ENCODE data around the gene EHMT1. TPM values are rescaled to one million over a fixed set of nuclear protein-coding genes. Genes with fewer than 3 reads are reported as not detected.

Gene EHMT1
- total and polyA plus RNA-seq, 9 of the 15 experiments (the other 6 are each of a cell fraction or from before 2014, with no cell fraction given): 2.2 to 76.0 (median 36.4) TPM

- Histone ChIP-seq H2AFZ (ENCODE audit: low read depth, low read length) (no peak overlapping the region), H3K36me3 (ENCODE audit: control insufficient read depth, insufficient read depth, low read length) (peaks cover 51% of the 10 kb centered on the region; the same call in 2 of the 3 replicates), H4K20me1 (replicated peaks; ENCODE audit: control insufficient read depth, insufficient read depth, low read length) (0 out of 2 replicates have a peak, but pooled peaks cover 3% of the 10 kb centered on the region), H3K9me1 (ENCODE audit: control insufficient read depth, insufficient read depth, low read length) (no peaks in the 10 kb centered on the region), H3K27ac (ENCODE audit: extremely low read depth, low read depth, low read length) (no peak overlapping the region), H3K4me1 (replicated peaks in 1 of 2; ENCODE audit: control insufficient read depth in 2 of 2, insufficient read depth in 2 of 2, low read length in 2 of 2) (peaks cover 0 to 12% of the 10 kb centered on the region in 2 experiments; a peak in 3 of 5 replicates), H3K4me3 (no peak overlapping the region), H3K4me2 (ENCODE audit: insufficient read depth, low read length) (no peak overlapping the region), H3K27me3 (ENCODE audit: control insufficient read depth in 2 of 2, insufficient read depth in 2 of 2, low read length in 2 of 2) (no peaks in the 10 kb centered on the region), H3K9ac (ENCODE audit: insufficient read depth in 1 of 2, low read depth in 2 of 2, low read length in 2 of 2) (no peak overlapping the region; a peak in 1 of 4 replicates), H3K79me2 (ENCODE audit: control insufficient read depth, insufficient read depth, low read length) (no peaks in the 10 kb centered on the region; the same call in 2 of the 3 replicates), H3K9me3 (replicated peaks; ENCODE audit: control insufficient read depth, insufficient read depth, low read depth, low read length) (no peaks in the 10 kb centered on the region)
- POLR2A ChIA-PET: interaction anchor here (0.6 kb wide), 1 partner anchor 775 kb away, joined by 3 read pairs; no protein-coding TSS in a partner anchor
- ATAC-seq (no peak), FAIRE-seq (no peak), DNase-seq (ENCODE audit: extremely low read depth in 1 of 4, low spot score in 3 of 4) (no peak)
- TF ChIP-seq NFIC (IDR thresholded peaks at IDR 0.05): peak; percentile 67
- TF ChIP-seq COPS2 (conservative IDR thresholded peaks at IDR 0.05): no peak
- in situ Hi-C loops (cut with MboI): no loop called here
- intact Hi-C loops (cut with micrococcal nuclease): no loop called here
- CTCF ChIA-PET (ENCODE audit: low intra/inter-chr PET ratio): no interaction called here
- BruUV-seq (replicated peaks): no TSS peak
- 81% methylated on average over 8 of the region's 9 CpGs for WGBS (ENCODE audit: insufficient coverage, low coverage, missing lambda C conversion rate)
Measured at GRCh38 chr9:137740312-137740711, 121.5 kb downstream of the EHMT1 start.

- CTCF ChIA-PET (ENCODE audit: low intra/inter-chr PET ratio): no interaction called here
- Histone ChIP-seq H3K4me3 (no peak overlapping the region), H3K79me2 (ENCODE audit: control insufficient read depth, insufficient read depth, low read length) (no peaks in the 10 kb centered on the region; the same call in 2 of the 3 replicates), H2AFZ (ENCODE audit: low read depth, low read length) (no peak overlapping the region), H3K9ac (ENCODE audit: insufficient read depth in 1 of 2, low read depth in 2 of 2, low read length in 2 of 2) (no peak overlapping the region), H3K27ac (ENCODE audit: extremely low read depth, low read depth, low read length) (no peak overlapping the region), H3K36me3 (ENCODE audit: control insufficient read depth, insufficient read depth, low read length) (peaks cover 54% of the 10 kb centered on the region; the same call in 2 of the 3 replicates), H3K9me1 (ENCODE audit: control insufficient read depth, insufficient read depth, low read length) (no peaks in the 10 kb centered on the region), H3K9me3 (replicated peaks; ENCODE audit: control insufficient read depth, insufficient read depth, low read depth, low read length) (no peaks in the 10 kb centered on the region), H3K4me1 (replicated peaks in 1 of 2; ENCODE audit: control insufficient read depth in 2 of 2, insufficient read depth in 2 of 2, low read length in 2 of 2) (peaks cover 3 to 17% of the 10 kb centered on the region in 2 experiments; a peak in 4 of 5 replicates), H3K4me2 (ENCODE audit: insufficient read depth, low read length) (no peak overlapping the region), H3K27me3 (ENCODE audit: control insufficient read depth in 2 of 2, insufficient read depth in 2 of 2, low read length in 2 of 2) (no peaks in the 10 kb centered on the region), H4K20me1 (replicated peaks; ENCODE audit: control insufficient read depth, insufficient read depth, low read length) (0 out of 2 replicates have a peak, but pooled peaks cover 3% of the 10 kb centered on the region)
- in situ Hi-C loops (cut with MboI) (no loop called here), intact Hi-C loops (cut with micrococcal nuclease) (no loop called here)
- DNase-seq (ENCODE audit: extremely low read depth in 1 of 4, low spot score in 3 of 4) (no peak), ATAC-seq (no peak), FAIRE-seq (no peak)
- WGBS (ENCODE audit: insufficient coverage, low coverage, missing lambda C conversion rate): 79% methylated on average over 2 of the region's 4 CpGs
- POLR2A ChIA-PET: no interaction called here
- no TSS peak for BruUV-seq (replicated peaks)
- TF ChIP-seq KDM4B (IDR thresholded peaks at IDR 0.05; ENCODE audit: borderline replicate concordance in 2 of 2, low read depth in 1 of 2): no peak
- TF ChIP-seq ZNF830 (CRISPR knock-in tag; IDR thresholded peaks at IDR 0.05): no peak
- peak; percentile 77 for TF ChIP-seq ZBTB40 (IDR thresholded peaks at IDR 0.05)
- no peak for TF ChIP-seq ZBTB40 (CRISPR knock-in tag; IDR thresholded peaks at IDR 0.05)
- TF ChIP-seq SAP30 (IDR thresholded peaks at IDR 0.05; ENCODE audit: borderline replicate concordance, insufficient read depth, low read depth, low read length, poor library complexity, severe bottlenecking): no peak
Measured at GRCh38 chr9:137741330-137741729, 122.5 kb downstream of the EHMT1 start.
